GM19438 (cell line): ENCODE measurements around the gene LY6G6C.

Experiments used
- ATAC-seq: cut with Tn5 transposase; IDR thresholded peaks from one replicate; pipeline ENCODE4 v1.9.1; 2021; ENCODE audit warnings: low read depth; ENCODE audit not compliant: unreplicated experiment

Gene LY6G6C

GRCh38 chr6:31742894-31743293 is 21.3 kb upstream of the LY6G6C start:
- ATAC-seq = no peak

GRCh38 chr6:31741815-31742214 is 20.3 kb upstream of the LY6G6C start:
- no peak for ATAC-seq

GRCh38 chr6:31740397-31741223 is 19.1 kb upstream of the LY6G6C start:
- ATAC-seq = no peak

GRCh38 chr6:31739639-31740396 is 18.3 kb upstream of the LY6G6C start, which contains the start of gene MSH5:
MSH5 (plus strand) TSS chr6:31740005; CDS start chr6:31740467, 462 bp downstream.
- ATAC-seq = peak; percentile 52

- no peak for ATAC-seq
Observed at GRCh38 chr6:31737991-31738979, 16.7 kb upstream of the LY6G6C start.

- ATAC-seq = no peak
Observed at GRCh38 chr6:31737315-31737990, 15.9 kb upstream of the LY6G6C start.

- ATAC-seq = no peak
Observed at GRCh38 chr6:31736768-31737314, 15.3 kb upstream of the LY6G6C start.

- ATAC-seq = no peak
Observed at GRCh38 chr6:31736021-31736767, 14.6 kb upstream of the LY6G6C start, which contains the start of gene CLIC1. CLIC1 (minus strand) TSS chr6:31736530; CDS start chr6:31736300, 230 bp downstream.

- ATAC-seq = no peak
Observed at GRCh38 chr6:31734821-31735406, 13.4 kb upstream of the LY6G6C start.

- no peak for ATAC-seq
Observed at GRCh38 chr6:31734247-31734820, 12.8 kb upstream of the LY6G6C start.

- ATAC-seq = no peak
Observed at GRCh38 chr6:31733734-31734133, 12.2 kb upstream of the LY6G6C start.

- no peak for ATAC-seq
Observed at GRCh38 chr6:31732029-31732428, 10.5 kb upstream of the LY6G6C start.

- ATAC-seq = no peak
Observed at GRCh38 chr6:31730631-31731086, 9.1 kb upstream of the LY6G6C start.

GRCh38 chr6:31729979-31730630 is 8.6 kb upstream of the LY6G6C start:
- ATAC-seq = peak; percentile 33

GRCh38 chr6:31729515-31729978 is 8.0 kb upstream of the LY6G6C start:
- peak; percentile 48 for ATAC-seq

- ATAC-seq = no peak
Observed at GRCh38 chr6:31728767-31729514, 7.4 kb upstream of the LY6G6C start, which contains the start of gene DDAH2. DDAH2 (minus strand) TSS chr6:31729299; CDS start chr6:31729161, 138 bp downstream.
